Colonic mucosa (tissue), 4 donors: Measurements from ENCODE around the gene ULK3. TPM values are rescaled to one million over a fixed set of nuclear protein-coding genes. Genes with fewer than 3 reads are reported as not detected.

ENCODE experiments used
- DNase-seq: peaks from one replicate; pipeline ENCODE4 v3.0.0-alpha.2; 2020
- H3K27ac ChIP-seq: fragments of 200-600 bp; one replicate; pipeline ENCODE4 v1.8.0; 2021
- H3K27me3 ChIP-seq: fragments of 200-600 bp; one replicate; pipeline ENCODE4 v1.8.0; 2021
- H3K36me3 ChIP-seq: fragments of 200-600 bp; one replicate; pipeline ENCODE4 v1.8.0; 2021
- H3K4me1 ChIP-seq: fragments of 200-600 bp; one replicate; pipeline ENCODE4 v1.8.0; 2021; ENCODE audit warnings: mild to moderate bottlenecking
- H3K4me3 ChIP-seq: fragments of 200-600 bp; one replicate; pipeline ENCODE4 v1.8.0; 2021
- H3K9ac ChIP-seq, 2 donors: one replicate each; pipeline ENCODE4 v1.7.0; 2013; ENCODE audit warnings: control low read depth in 2 of 2, low read depth in 2 of 2, low read length in 2 of 2
- H3K9me3 ChIP-seq: fragments of 200-600 bp; one replicate; pipeline ENCODE4 v1.8.0; 2021
- CTCF ChIP-seq: fragments of 200-600 bp; IDR thresholded peaks from one replicate; pipeline ENCODE4 v1.8.0; 2022; ENCODE audit warnings: antibody characterized with exemption, mild to moderate bottlenecking
- intact Hi-C: fragments of 100-400 bp; cut with DNase I; formaldehyde crosslinking; loops from one replicate; pipeline ENCODE4 v1.14.1; 2022
- total RNA-seq, 2 donors: library from RNA; stranded (reverse); fragmentation: NEBNext Ultra II Directional in 1 of 2; extraction: Animal tissue kit (Norgen Biotek cat#: 25700) in 1 of 2; gene quantifications; one replicate each; pipeline ENCODE4 v1.2.1, GENCODE V29; 2021
- donor health status: healthy.
- donor health status: DM: no; HTN: no; CAD: no.
- donor health status: DM: no; HTN: no; CAD: no.

ULK3 gene
- total RNA-seq, 2 donors from 2014 or later: 45.6 to 50.7 TPM

- no peak for TF ChIP-seq CTCF
Observed at GRCh38 chr15:74878273-74878672, 35.3 kb upstream of the ULK3 start.

DNA sequence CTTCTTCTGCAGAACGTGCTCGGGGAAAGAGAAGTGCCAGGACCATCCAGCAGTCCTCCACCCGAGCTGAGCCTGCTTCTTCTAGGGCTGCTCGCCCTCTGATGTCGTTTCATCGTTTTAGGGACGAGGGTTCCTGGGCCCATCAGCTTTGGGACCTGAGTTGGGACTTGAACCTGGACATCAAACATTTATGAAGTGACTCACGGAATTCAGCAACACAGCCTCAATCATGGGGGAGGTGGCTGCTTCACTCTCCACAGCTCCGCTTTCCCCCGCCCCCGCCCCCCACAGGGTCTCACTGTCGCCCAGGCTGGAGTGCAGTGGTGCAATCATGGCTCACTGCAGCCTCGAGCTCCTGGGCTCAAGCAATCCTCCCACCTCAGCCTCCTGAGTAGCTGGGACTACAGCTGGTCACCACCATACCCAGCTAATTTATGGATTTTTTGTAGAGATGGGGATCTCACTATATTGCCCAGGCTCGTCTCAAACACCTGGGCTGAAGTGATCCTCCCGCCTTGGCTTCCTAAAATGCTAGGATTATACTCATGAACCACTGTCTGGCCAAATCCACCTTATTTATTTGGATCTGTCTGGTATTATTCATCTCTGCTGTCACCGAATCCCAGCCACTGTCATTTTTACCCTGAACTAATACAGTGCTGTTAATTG is 30.9 kb upstream of the ULK3 start:
- peak; percentile 47 for DNase-seq
- Histone ChIP-seq H3K4me1 (peaks cover 24% of the 10 kb centered on the region), H3K27me3 (no peaks in the 10 kb centered on the region), H3K9me3 (no peaks in the 10 kb centered on the region), H3K9ac (peak overlapping the region; percentile 64 to 90), H3K27ac (peak overlapping the region; percentile 92), H3K36me3 (no peaks in the 10 kb centered on the region), H3K4me3 (peak overlapping the region; percentile 76)
- no peak for TF ChIP-seq CTCF
- intact Hi-C loops: no loop called here

More at GRCh38 chr15:74878273-74878672, 35.3 kb upstream of the ULK3 start:
- H3K27me3 ChIP-seq: no peaks in the 10 kb centered on the region
- no peak overlapping the region for H3K27ac ChIP-seq
- H3K36me3 ChIP-seq: no peaks in the 10 kb centered on the region
- no peak overlapping the region for H3K4me3 ChIP-seq
- no peak for DNase-seq
- H3K9me3 ChIP-seq: no peaks in the 10 kb centered on the region
- intact Hi-C loops: no loop called here
- H3K9ac ChIP-seq: no peak overlapping the region
- H3K4me1 ChIP-seq: no peaks in the 10 kb centered on the region

DNA sequence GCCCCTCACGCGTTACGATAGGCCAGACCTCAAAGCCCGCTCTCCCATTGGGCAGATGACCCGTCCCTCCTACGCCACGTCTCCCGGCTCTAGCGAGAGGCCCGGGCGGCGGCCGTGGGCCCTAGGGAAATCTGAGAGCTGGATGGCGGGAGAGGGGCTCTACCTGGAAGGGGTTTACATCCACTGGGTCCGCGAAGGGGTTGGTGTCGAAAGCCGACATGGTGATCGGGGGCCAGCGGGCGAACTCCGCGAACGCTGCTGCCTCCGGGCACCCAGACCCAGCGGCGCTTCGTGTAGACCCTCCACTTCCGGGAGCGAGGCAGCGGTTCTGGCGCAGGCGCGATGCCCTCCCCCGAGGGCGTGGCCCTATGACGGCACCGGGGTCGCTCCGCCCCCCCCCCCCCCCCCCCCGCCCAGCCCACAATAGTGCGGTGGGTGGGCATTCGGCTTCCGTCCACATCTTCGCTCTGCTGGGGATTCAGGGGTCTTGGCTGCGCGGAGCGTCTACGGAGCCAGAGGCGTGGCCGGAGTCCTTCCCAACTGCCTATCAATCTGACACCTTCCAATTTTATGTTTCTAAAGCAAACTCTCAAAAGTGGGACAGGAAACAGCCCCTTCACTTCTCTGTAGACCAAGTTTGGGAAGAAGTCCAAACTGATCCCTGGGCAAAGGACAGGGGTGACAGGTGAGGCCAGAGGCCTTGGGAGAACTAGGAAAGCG is 30.2 kb upstream of the ULK3 start, which contains the start of gene SCAMP2:
TSS of gene SCAMP2 (minus strand) at position 330 of the 720 bp plus-strand sequence. CDS start at position 220, 110 bp downstream.
- peak within 1 kb of the TSS; percentile 92 for H3K27ac ChIP-seq
- H3K4me1 ChIP-seq: peaks cover 31% of the 10 kb centered on the region
- peak; percentile 96 for DNase-seq
- TF ChIP-seq CTCF: no peak
- peak within 1 kb of the TSS; percentile 76 for H3K4me3 ChIP-seq
- peak within 1 kb of the TSS; percentile 76 to 99 for H3K9ac ChIP-seq
- no peaks in the 10 kb centered on the region for H3K9me3 ChIP-seq
- H3K27me3 ChIP-seq: no peaks in the 10 kb centered on the region
- no peaks in the 10 kb centered on the region for H3K36me3 ChIP-seq
- intact Hi-C loops: no loop called here

- H3K4me1 ChIP-seq: peaks cover 36% of the 10 kb centered on the region
- H3K27me3 ChIP-seq: no peaks in the 10 kb centered on the region
- no peak for DNase-seq
Observed at GRCh38 chr15:74872702-74873035, 29.7 kb upstream of the ULK3 start.

More at GRCh38 chr15:74872702-74873035, 29.7 kb upstream of the ULK3 start:
- Histone ChIP-seq H3K9me3 (no peaks in the 10 kb centered on the region), H3K27ac (peak overlapping the region; percentile 92), H3K4me3 (peak overlapping the region; percentile 76), H3K9ac (peak overlapping the region; percentile 76 to 99), H3K36me3 (no peaks in the 10 kb centered on the region)
- TF ChIP-seq CTCF: no peak
- intact Hi-C loops: no loop called here
